ENCODE results near the gene SYCN. TPM values are rescaled to one million over a fixed set of nuclear protein-coding genes. Genes with fewer than 3 reads are reported as not detected.

The SYCN gene
- total RNA-seq, 2 experiments from 2014 or later: not detected

DNA sequence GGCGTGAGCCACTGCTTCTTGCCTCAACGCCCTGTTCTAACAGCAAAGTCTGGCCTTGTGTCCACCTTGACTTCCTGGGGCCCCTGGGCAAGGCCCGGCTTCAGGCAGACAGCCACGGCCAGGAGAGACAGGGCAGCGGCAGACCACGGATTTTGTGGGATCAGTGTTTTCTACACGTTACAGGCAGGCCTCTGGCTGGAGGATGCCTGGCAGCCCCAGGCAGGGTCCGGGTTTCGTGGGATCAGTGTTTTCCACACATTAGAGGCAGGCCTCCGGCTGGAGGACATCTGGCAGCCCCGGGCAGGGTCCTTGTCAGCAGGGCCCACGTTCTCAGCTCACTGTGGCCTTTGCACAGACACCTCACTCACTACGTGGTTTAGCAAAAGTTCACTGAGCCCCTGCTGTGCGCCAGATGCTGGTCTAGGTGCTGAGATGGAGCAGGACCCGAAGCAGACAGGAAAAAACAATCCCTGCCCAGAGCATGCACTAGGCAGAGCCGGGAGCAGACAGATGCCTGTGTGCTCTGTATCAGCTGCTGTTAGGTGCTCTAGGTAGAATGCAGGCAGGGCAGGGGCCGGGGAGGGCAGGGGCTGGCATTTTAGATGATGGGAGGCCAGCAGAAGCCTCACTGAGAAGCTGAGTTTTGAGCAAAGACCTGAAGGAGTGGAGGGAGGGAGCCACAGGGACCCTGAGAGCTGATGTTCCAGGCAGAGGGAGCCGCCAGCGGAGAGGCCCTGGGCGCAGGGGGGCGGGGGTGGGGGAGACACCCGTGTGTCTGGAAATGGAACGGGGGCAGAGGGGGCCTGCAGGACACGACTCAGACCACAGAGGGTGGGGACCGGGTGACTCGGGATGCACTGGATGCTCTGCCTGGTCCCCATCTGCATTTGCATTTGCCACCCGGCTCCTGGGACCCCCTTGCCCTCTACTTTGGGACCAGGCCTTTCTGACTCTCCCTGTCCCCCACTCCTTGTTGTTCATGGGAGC lies 32.3 kb downstream of the SYCN start:
- TF ChIP-seq CTCF (conservative IDR thresholded peaks at IDR 0.05; ENCODE audit: low read length) (no peak), EZH2phosphoT487 (IDR thresholded peaks at IDR 0.05; ENCODE audit: borderline replicate concordance, low read depth, low read length) (no peak)
- CTCF ChIA-PET (ENCODE audit: unreplicated experiment): no interaction called here
- Histone ChIP-seq H3K4me2 (ENCODE audit: low read length) (no peak overlapping the region), H3K9me3 (ENCODE audit: low read length) (no peaks in the 10 kb centered on the region), H3K27ac (ENCODE audit: low read depth, low read length, poor library complexity, severe bottlenecking) (no peak overlapping the region), H3K79me2 (ENCODE audit: insufficient read depth, low read depth, low read length) (no peaks in the 10 kb centered on the region), H3K9me2 (ENCODE audit: insufficient read depth, low read length) (no peaks in the 10 kb centered on the region), H3K36me3 (ENCODE audit: insufficient read depth, low read length) (no peaks in the 10 kb centered on the region), H3K4me3 (ENCODE audit: low read depth, low read length, poor library complexity, severe bottlenecking) (no peak overlapping the region), H2AFZ (ENCODE audit: low read length) (no peak overlapping the region), H4K20me1 (ENCODE audit: insufficient read depth, low read length) (no peaks in the 10 kb centered on the region), H3K4me1 (ENCODE audit: insufficient read depth, low read length, poor library complexity, severe bottlenecking) (no peaks in the 10 kb centered on the region)
- DNase-seq (ENCODE audit: low spot score): no peak
- intact Hi-C loops (cut with micrococcal nuclease; ENCODE audit: unreplicated experiment): no loop called here
- BruUV-seq (replicated peaks): no TSS peak
- POLR2A ChIA-PET: no interaction called here

- Histone ChIP-seq H3K4me2 (ENCODE audit: low read length) (no peak overlapping the region), H3K9me2 (ENCODE audit: insufficient read depth, low read length) (no peaks in the 10 kb centered on the region), H3K4me3 (ENCODE audit: low read depth, low read length, poor library complexity, severe bottlenecking) (no peak overlapping the region), H3K27ac (ENCODE audit: low read depth, low read length, poor library complexity, severe bottlenecking) (no peak overlapping the region), H3K79me2 (ENCODE audit: insufficient read depth, low read depth, low read length) (no peaks in the 10 kb centered on the region), H3K36me3 (ENCODE audit: insufficient read depth, low read length) (no peaks in the 10 kb centered on the region), H4K20me1 (ENCODE audit: insufficient read depth, low read length) (no peaks in the 10 kb centered on the region), H3K9me3 (ENCODE audit: low read length) (no peaks in the 10 kb centered on the region), H3K4me1 (ENCODE audit: insufficient read depth, low read length, poor library complexity, severe bottlenecking) (no peaks in the 10 kb centered on the region), H2AFZ (ENCODE audit: low read length) (no peak overlapping the region)
- intact Hi-C loops (cut with micrococcal nuclease; ENCODE audit: unreplicated experiment): no loop called here
- no TSS peak for BruUV-seq (replicated peaks)
- ChIA-PET CTCF (ENCODE audit: unreplicated experiment) (no interaction called here), POLR2A (interaction anchor here (0.6 kb wide), 1 partner anchor 63 kb away, joined by 7 read pairs; no protein-coding TSS in a partner anchor)
- no peak for TF ChIP-seq CTCF (conservative IDR thresholded peaks at IDR 0.05; ENCODE audit: low read length)
- TF ChIP-seq EZH2phosphoT487 (IDR thresholded peaks at IDR 0.05; ENCODE audit: borderline replicate concordance, low read depth, low read length): no peak
- DNase-seq (ENCODE audit: low spot score): no peak
Measured at GRCh38 chr19:39170386-39171231, 33.5 kb downstream of the SYCN start.

All from OCI-LY7 (cell line).